WTC11 (cell line): Measurements from ENCODE around the gene BRSK2. TPM values are rescaled to one million over a fixed set of nuclear protein-coding genes. Genes with fewer than 3 reads are reported as not detected.

Source experiments
- ATAC-seq: fragments of 200-7000 bp; cut with Tn5 transposase; 2 replicates; pipeline ENCODE4 v1.10.0; 2021; ENCODE audit warnings: mild to moderate bottlenecking, moderate library complexity
- CTCF ChIA-PET: fragments of 300-600 bp; sonication (Branson Sonifier 250); formaldehyde crosslinking; loops from one replicate; lab custom pipeline; 2021; ENCODE audit warnings: antibody characterized with exemption; lab: Charles Lee
- POLR2A ChIA-PET: fragments of 350-600 bp; sonication (Branson Sonifier 250); formaldehyde crosslinking; loops from one replicate; lab custom pipeline; 2021; ENCODE audit warnings: antibody characterized with exemption; lab: Charles Lee
- DNase-seq: peaks from one replicate; pipeline ENCODE4 v3.0.0; 2021; ENCODE audit warnings: low spot score
- H3K27ac Mint-ChIP-seq: 2 replicates; pipeline ENCODE4 v1.8.0; 2021; ENCODE audit warnings: mixed read lengths
- H3K27me3 Mint-ChIP-seq: 2 replicates; pipeline ENCODE4 v1.8.0; 2021; ENCODE audit warnings: low read depth, mild to moderate bottlenecking, moderate library complexity, mixed read lengths
- H3K36me3 Mint-ChIP-seq: 2 replicates; pipeline ENCODE4 v1.8.0; 2021; ENCODE audit warnings: mixed read lengths
- H3K4me1 Mint-ChIP-seq: 2 replicates; pipeline ENCODE4 v1.8.0; 2022; ENCODE audit warnings: mixed read lengths
- H3K4me3 Mint-ChIP-seq: 2 replicates; pipeline ENCODE4 v1.8.0; 2021; ENCODE audit warnings: mild to moderate bottlenecking, moderate library complexity, mixed read lengths
- H3K9me3 Mint-ChIP-seq: 2 replicates; pipeline ENCODE4 v1.8.0; 2021; ENCODE audit warnings: mixed read lengths
- CTCF ChIP-seq: fragments of 200-600 bp; IDR thresholded peaks from 2 replicates; pipeline ENCODE4 v1.8.0; 2022; ENCODE audit warnings: antibody characterized with exemption
- ELF4 ChIP-seq: sonication (generic); formaldehyde crosslinking; IDR thresholded peaks from 2 replicates; pipeline ENCODE4 v1.8.1; 2022; ENCODE audit warnings: low read depth, mild to moderate bottlenecking, moderate library complexity, missing genetic modification reagents
- FOXK1 ChIP-seq: sonication (generic); formaldehyde crosslinking; IDR thresholded peaks from 2 replicates; pipeline ENCODE4 v1.8.0; 2022; ENCODE audit warnings: mild to moderate bottlenecking, moderate library complexity, missing genetic modification reagents
- GRHL2 ChIP-seq: fragments of 250-450 bp; sonication (Bioruptor Pico); IDR thresholded peaks from 2 replicates; pipeline ENCODE4 v1.8.0; 2022; ENCODE audit warnings: mild to moderate bottlenecking, moderate library complexity; ENCODE audit not compliant: insufficient replicate concordance, severe bottlenecking
- JAZF1 ChIP-seq: fragments of 250-450 bp; sonication (Bioruptor Pico); IDR thresholded peaks from 2 replicates; pipeline ENCODE4 v1.9.0; 2021; ENCODE audit warnings: moderate library complexity, mild to moderate bottlenecking, inconsistent platforms
- NR1H2 ChIP-seq: sonication (generic); formaldehyde crosslinking; IDR thresholded peaks from 2 replicates; pipeline ENCODE4 v1.9.0; 2021; ENCODE audit warnings: mild to moderate bottlenecking, moderate library complexity, missing genetic modification reagents
- NR2C2 ChIP-seq: sonication (generic); formaldehyde crosslinking; IDR thresholded peaks from 2 replicates; pipeline ENCODE4 v1.8.0; 2022; ENCODE audit warnings: mild to moderate bottlenecking, missing genetic modification reagents
- RORB ChIP-seq: fragments of 250-450 bp; sonication (Bioruptor Pico); IDR thresholded peaks from 2 replicates; pipeline ENCODE4 v1.9.0; 2021; ENCODE audit warnings: mild to moderate bottlenecking
- SMAD4 ChIP-seq: sonication (generic); formaldehyde crosslinking; IDR thresholded peaks from 2 replicates; pipeline ENCODE4 v1.8.0; 2022; ENCODE audit warnings: mild to moderate bottlenecking, missing genetic modification reagents
- TCF7 ChIP-seq: sonication (generic); formaldehyde crosslinking; IDR thresholded peaks from 2 replicates; pipeline ENCODE4 v1.8.0; 2022; ENCODE audit warnings: mild to moderate bottlenecking, low read depth, missing genetic modification reagents, moderate library complexity
- ZNF121 ChIP-seq: sonication (generic); formaldehyde crosslinking; IDR thresholded peaks from 2 replicates; pipeline ENCODE4 v1.8.0; 2023; ENCODE audit warnings: missing genetic modification reagents
- ZNF671 ChIP-seq: fragments of 250-450 bp; sonication (Bioruptor Pico); IDR thresholded peaks from 2 replicates; pipeline ENCODE4 v1.8.0; 2021; ENCODE audit warnings: mild to moderate bottlenecking
- total RNA-seq: library from RNA; stranded (reverse); gene quantifications from 3 replicates; pipeline ENCODE4 v1.2.3, GENCODE V29; 2021
- TF ChIP-seq, protein P1 (sequence below): sonication (generic); formaldehyde crosslinking; IDR thresholded peaks from 2 replicates; pipeline ENCODE4 v1.8.0; 2022; ENCODE audit warnings: missing genetic modification reagents
- TF ChIP-seq, protein P2 (sequence below): sonication (generic); formaldehyde crosslinking; IDR thresholded peaks from 2 replicates; pipeline ENCODE4 v1.8.0; 2022; ENCODE audit warnings: mild to moderate bottlenecking, missing genetic modification reagents
- TF ChIP-seq, protein P3 (sequence below): sonication (generic); formaldehyde crosslinking; IDR thresholded peaks from 2 replicates; pipeline ENCODE4 v1.8.1; 2023; ENCODE audit warnings: mild to moderate bottlenecking, missing genetic modification reagents, moderate library complexity
- TF ChIP-seq, protein P4 (sequence below): sonication (generic); formaldehyde crosslinking; conservative IDR thresholded peaks from 2 replicates; pipeline ENCODE4 v1.8.1; 2023; ENCODE audit warnings: mild to moderate bottlenecking, low read depth, missing genetic modification reagents, moderate library complexity

BRSK2 gene
- total RNA-seq, 1 experiment from 2014 or later, result 34.5 TPM

DNA sequence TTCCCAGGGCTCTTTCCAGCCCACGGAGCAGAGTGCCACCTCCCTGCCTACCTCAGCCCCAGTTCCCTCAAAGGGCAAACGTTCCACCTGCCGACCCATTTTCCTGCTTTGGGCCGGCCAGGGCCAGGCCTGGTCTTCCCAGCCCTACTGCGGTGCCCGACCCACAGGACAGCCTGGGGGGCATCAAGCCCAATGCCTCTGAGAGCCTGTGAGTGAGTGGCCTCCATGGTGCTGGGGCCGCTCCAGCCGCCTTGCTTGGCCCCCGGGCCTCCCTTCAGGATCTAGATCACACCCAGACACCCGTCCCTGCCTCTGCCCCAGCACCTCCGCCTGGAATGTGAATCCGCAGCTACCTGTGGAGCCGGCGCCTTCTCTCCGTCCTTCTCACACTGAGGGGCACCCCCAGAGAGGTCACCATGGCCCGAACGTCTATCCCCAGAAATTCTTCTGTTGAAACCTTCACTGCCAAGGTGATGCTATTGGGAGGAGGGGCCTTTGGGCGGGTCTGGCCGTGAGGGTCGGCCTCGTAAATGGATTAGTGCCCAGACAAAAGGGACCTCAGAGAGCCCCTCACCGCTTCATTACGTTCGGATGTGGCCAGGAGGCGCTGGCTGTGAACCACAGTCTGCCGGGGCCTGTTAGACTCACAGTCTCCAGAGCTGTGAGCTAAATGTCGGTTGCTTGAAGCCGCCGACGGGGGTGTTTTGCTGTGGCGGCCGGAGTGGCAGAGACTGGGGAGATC is 36.2 kb upstream of the BRSK2 start (continued):
- TF ChIP-seq, protein P1, sequence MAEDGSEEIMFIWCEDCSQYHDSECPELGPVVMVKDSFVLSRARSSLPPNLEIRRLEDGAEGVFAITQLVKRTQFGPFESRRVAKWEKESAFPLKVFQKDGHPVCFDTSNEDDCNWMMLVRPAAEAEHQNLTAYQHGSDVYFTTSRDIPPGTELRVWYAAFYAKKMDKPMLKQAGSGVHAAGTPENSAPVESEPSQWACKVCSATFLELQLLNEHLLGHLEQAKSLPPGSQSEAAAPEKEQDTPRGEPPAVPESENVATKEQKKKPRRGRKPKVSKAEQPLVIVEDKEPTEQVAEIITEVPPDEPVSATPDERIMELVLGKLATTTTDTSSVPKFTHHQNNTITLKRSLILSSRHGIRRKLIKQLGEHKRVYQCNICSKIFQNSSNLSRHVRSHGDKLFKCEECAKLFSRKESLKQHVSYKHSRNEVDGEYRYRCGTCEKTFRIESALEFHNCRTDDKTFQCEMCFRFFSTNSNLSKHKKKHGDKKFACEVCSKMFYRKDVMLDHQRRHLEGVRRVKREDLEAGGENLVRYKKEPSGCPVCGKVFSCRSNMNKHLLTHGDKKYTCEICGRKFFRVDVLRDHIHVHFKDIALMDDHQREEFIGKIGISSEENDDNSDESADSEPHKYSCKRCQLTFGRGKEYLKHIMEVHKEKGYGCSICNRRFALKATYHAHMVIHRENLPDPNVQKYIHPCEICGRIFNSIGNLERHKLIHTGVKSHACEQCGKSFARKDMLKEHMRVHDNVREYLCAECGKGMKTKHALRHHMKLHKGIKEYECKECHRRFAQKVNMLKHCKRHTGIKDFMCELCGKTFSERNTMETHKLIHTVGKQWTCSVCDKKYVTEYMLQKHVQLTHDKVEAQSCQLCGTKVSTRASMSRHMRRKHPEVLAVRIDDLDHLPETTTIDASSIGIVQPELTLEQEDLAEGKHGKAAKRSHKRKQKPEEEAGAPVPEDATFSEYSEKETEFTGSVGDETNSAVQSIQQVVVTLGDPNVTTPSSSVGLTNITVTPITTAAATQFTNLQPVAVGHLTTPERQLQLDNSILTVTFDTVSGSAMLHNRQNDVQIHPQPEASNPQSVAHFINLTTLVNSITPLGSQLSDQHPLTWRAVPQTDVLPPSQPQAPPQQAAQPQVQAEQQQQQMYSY (CRISPR knock-in tag), result no peak
- TF ChIP-seq ELF4 (CRISPR knock-in tag) (no peak), GRHL2 (CRISPR knock-in tag) (no peak)
- TF ChIP-seq, protein P2, sequence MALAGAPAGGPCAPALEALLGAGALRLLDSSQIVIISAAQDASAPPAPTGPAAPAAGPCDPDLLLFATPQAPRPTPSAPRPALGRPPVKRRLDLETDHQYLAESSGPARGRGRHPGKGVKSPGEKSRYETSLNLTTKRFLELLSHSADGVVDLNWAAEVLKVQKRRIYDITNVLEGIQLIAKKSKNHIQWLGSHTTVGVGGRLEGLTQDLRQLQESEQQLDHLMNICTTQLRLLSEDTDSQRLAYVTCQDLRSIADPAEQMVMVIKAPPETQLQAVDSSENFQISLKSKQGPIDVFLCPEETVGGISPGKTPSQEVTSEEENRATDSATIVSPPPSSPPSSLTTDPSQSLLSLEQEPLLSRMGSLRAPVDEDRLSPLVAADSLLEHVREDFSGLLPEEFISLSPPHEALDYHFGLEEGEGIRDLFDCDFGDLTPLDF (CRISPR knock-in tag), result no peak

DNA sequence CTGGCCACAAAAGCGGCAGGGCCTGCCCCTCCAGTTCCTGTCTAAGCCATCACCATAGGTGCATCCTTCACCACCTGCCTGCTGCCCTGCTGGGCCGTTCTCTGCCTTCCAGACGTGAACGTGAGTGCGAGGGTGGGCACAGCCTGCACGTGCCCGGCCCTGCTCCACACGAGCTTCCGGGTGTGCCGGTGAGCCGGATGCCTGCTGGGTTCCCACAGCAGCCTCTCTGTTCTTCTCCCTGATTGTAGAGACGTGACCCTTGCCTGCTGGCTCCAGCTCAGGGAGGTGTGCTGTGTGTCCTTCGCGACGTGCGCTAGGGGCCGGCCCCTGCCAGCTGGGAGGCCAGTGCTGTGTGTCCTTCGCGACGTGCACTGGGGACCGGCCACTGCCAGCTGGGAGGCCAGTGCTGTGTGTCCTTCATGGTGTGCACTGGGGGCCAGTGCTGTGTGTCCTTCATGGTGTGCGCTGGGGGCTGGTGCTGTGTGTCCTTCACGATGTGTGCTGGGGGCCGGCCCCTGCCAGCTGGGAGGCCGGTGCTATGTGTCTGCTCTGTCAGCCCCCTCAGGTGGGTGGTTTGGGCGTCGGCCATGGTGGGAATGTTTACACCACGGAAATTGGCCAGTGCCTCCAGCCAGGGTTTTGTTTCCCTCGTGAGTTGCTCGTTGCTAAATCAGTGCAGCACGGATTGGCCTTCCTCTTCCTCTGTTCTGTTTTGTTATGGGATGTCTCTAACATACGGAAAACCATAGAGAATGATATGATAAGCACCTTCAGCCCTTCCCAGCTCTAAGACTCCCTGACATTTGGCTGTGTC is 35.4 kb upstream of the BRSK2 start:
- TF ChIP-seq SMAD4 (CRISPR knock-in tag), result no peak
- TF ChIP-seq RORB (CRISPR knock-in tag), result no peak
- no peak for TF ChIP-seq ZNF121 (CRISPR knock-in tag)
- Mint-ChIP-seq H3K4me3 (no peak overlapping the region), H3K27me3 (peaks cover 11% of the 10 kb centered on the region), H3K4me1 (peaks cover 4% of the 10 kb centered on the region; the same call in 1 of the 2 replicates), H3K9me3 (no peaks in the 10 kb centered on the region), H3K36me3 (no peaks in the 10 kb centered on the region), H3K27ac (peak overlapping the region; percentile 47)
- ChIA-PET CTCF (interaction anchor here (2.3 kb wide), 1 partner anchor 34 kb away, joined by 7 read pairs; the partner anchor contains the start of gene BRSK2), POLR2A (interaction anchor here (0.6 kb wide), 1 partner anchor 796 kb away, joined by 3 read pairs; no protein-coding TSS in a partner anchor)
- no peak for ATAC-seq
- no peak for DNase-seq

DNA sequence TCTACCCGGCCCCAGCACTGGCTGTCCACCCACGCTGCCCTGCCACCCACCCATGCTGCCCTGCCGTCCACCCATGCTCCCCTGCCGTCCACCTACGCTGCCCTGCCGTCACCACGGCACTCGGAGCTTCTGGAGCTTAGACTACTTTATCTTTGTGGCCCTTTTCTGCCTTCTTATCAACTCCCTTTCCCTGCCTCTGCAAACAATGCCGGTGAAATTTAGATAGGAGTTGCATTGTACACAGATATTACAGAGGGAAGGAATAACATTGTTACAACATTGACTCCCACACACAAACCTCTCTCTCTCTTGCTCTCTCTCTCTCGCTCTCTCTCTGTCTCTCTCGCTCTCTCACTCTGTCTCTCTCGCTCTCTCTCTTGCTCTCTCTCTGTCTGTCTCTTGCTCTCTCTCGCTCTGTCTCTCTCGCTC is 33.7 kb upstream of the BRSK2 start:
- ChIA-PET CTCF (interaction anchor here (2.3 kb wide), 1 partner anchor 33 kb away, joined by 7 read pairs; the partner anchor contains the start of gene BRSK2), POLR2A (no interaction called here)
- Mint-ChIP-seq H3K9me3 (no peaks in the 10 kb centered on the region), H3K27me3 (peaks cover 11% of the 10 kb centered on the region), H3K36me3 (no peaks in the 10 kb centered on the region), H3K27ac (no peak overlapping the region), H3K4me3 (no peak overlapping the region), H3K4me1 (peaks cover 4% of the 10 kb centered on the region; the same call in 1 of the 2 replicates)
- no peak for DNase-seq
- ATAC-seq, result no peak
- TF ChIP-seq, protein P3, sequence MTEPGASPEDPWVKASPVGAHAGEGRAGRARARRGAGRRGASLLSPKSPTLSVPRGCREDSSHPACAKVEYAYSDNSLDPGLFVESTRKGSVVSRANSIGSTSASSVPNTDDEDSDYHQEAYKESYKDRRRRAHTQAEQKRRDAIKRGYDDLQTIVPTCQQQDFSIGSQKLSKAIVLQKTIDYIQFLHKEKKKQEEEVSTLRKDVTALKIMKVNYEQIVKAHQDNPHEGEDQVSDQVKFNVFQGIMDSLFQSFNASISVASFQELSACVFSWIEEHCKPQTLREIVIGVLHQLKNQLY (CRISPR knock-in tag), result no peak
- no peak for TF ChIP-seq JAZF1
- no peak for TF ChIP-seq TCF7 (CRISPR knock-in tag)
- TF ChIP-seq NR2C2 (CRISPR knock-in tag), result no peak
- no peak for TF ChIP-seq FOXK1
- no peak for TF ChIP-seq CTCF
- TF ChIP-seq, protein P4, sequence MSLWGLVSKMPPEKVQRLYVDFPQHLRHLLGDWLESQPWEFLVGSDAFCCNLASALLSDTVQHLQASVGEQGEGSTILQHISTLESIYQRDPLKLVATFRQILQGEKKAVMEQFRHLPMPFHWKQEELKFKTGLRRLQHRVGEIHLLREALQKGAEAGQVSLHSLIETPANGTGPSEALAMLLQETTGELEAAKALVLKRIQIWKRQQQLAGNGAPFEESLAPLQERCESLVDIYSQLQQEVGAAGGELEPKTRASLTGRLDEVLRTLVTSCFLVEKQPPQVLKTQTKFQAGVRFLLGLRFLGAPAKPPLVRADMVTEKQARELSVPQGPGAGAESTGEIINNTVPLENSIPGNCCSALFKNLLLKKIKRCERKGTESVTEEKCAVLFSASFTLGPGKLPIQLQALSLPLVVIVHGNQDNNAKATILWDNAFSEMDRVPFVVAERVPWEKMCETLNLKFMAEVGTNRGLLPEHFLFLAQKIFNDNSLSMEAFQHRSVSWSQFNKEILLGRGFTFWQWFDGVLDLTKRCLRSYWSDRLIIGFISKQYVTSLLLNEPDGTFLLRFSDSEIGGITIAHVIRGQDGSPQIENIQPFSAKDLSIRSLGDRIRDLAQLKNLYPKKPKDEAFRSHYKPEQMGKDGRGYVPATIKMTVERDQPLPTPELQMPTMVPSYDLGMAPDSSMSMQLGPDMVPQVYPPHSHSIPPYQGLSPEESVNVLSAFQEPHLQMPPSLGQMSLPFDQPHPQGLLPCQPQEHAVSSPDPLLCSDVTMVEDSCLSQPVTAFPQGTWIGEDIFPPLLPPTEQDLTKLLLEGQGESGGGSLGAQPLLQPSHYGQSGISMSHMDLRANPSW, result no peak
- no peak for TF ChIP-seq ZNF671
- TF ChIP-seq NR1H2 (CRISPR knock-in tag), result no peak
